ENCODE results near the gene NPR2.

GRCh38 chr9:35749515-35750255 is 41.7 kb upstream of the NPR2 start:
- TF ChIP-seq POLR2A (IDR thresholded peaks at IDR 0.05) = no peak
- no peak for TF ChIP-seq CTCF (IDR thresholded peaks at IDR 0.05)
